ENCODE results near the gene ZSCAN30. TPM values are rescaled to one million over a fixed set of nuclear protein-coding genes. Genes with fewer than 3 reads are reported as not detected.

Gene ZSCAN30
- total RNA-seq, 2 donors from 2014 or later, result 12.8 to 18.7 TPM

DNA sequence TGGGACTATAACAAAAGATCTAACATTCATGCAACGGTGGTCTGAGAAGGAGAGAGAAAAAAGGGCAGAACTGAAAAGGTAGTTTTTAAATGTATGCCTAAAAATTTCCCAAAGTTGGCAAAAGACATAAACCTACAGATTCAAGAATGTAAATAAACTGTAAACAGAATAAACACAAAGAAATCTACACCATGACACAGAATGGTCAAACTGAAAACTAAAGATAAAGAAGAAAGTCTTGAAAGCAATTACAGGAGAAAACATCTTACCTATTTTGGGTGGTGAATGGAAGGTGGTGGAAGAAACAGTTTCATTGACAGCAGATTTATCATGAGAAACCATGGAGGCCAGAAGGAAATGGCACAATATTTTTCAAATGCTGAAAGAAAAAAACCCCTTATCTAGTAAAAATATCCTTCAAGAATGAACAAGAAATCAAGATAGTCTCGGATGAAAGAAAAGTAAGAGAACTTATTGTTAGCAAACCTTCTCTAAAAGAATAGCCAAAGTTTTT is 84.8 kb downstream of the ZSCAN30 start:
- Histone ChIP-seq H3K27ac (no peak overlapping the region), H3K4me3 (no peak overlapping the region), H3K36me3 (no peaks in the 10 kb centered on the region), H3K9me3 (peaks cover 0 to 8% of the 10 kb centered on the region in 2 donors), H3K4me1 (no peaks in the 10 kb centered on the region), H3K27me3 (no peaks in the 10 kb centered on the region)
- no peak for DNase-seq (ENCODE audit: low spot score)
- TF ChIP-seq, protein P1, sequence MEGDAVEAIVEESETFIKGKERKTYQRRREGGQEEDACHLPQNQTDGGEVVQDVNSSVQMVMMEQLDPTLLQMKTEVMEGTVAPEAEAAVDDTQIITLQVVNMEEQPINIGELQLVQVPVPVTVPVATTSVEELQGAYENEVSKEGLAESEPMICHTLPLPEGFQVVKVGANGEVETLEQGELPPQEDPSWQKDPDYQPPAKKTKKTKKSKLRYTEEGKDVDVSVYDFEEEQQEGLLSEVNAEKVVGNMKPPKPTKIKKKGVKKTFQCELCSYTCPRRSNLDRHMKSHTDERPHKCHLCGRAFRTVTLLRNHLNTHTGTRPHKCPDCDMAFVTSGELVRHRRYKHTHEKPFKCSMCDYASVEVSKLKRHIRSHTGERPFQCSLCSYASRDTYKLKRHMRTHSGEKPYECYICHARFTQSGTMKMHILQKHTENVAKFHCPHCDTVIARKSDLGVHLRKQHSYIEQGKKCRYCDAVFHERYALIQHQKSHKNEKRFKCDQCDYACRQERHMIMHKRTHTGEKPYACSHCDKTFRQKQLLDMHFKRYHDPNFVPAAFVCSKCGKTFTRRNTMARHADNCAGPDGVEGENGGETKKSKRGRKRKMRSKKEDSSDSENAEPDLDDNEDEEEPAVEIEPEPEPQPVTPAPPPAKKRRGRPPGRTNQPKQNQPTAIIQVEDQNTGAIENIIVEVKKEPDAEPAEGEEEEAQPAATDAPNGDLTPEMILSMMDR (IDR thresholded peaks at IDR 0.05), result no peak

DNA sequence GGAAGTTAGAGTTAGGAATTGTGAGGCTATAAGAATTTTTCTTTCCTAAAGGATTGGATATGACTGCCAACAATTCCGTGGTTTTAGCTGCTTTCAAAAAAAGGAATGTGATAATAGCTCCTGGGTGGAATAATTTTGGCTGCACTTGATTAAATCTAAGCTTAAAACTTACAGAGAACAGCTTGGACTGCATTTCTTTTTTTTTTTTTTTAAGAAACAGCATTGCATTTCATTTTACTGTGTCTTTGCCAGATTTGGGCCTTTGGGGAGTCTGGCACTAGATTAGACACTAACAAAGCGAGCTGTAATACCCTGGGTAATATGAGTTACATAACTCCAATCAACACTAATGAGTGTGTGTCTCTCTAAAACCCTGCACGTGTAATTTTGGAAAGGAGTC is 87.0 kb downstream of the ZSCAN30 start:
- no peaks in the 10 kb centered on the region for H3K36me3 ChIP-seq
- no peaks in the 10 kb centered on the region for H3K4me1 ChIP-seq
- no peak for DNase-seq (ENCODE audit: low spot score)
- TF ChIP-seq, protein P1 (IDR thresholded peaks at IDR 0.05), result no peak
- H3K4me3 ChIP-seq, result no peak overlapping the region
- H3K27me3 ChIP-seq, result no peaks in the 10 kb centered on the region
- H3K27ac ChIP-seq, result no peak overlapping the region
- peaks cover 0 to 8% of the 10 kb centered on the region in 2 donors for H3K9me3 ChIP-seq

DNA sequence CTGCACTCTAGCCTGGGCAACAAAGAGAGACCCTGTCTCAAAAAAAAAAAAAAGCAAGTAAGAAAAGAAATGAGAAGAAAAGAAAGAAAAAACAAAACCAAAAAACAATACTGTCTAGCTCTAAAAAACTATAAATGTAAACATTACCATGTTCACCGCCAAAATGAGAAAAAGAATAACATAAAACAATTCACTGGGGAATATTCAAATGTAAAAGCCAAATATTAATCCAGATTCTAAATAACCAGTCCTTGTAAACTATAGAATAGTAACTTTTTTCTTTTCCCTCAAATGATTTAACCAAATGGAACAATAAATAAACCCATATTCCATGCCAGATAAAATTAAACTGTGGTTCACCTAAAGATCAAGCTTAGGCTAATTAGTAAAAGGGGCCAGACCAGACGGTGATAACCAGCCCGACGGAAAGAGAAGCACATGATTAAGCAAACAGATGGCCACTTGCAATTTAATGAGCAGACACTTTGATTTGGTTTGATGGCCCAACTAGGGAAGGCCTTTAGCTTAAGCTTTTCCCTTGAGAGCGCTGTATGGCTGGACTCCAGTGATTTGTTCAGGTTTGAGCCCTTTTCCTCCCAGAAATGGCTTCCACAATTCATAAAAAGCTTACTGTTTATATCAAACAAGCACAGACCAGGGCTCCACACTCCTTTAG is 88.6 kb downstream of the ZSCAN30 start:
- DNase-seq (ENCODE audit: low spot score), result no peak
- H3K4me1 ChIP-seq, result no peaks in the 10 kb centered on the region
- no peaks in the 10 kb centered on the region for H3K27me3 ChIP-seq
- no peak overlapping the region for H3K4me3 ChIP-seq
- TF ChIP-seq, protein P1 (IDR thresholded peaks at IDR 0.05), result no peak
- no peaks in the 10 kb centered on the region for H3K36me3 ChIP-seq
- H3K9me3 ChIP-seq, result peaks cover 0 to 8% of the 10 kb centered on the region in 2 donors
- H3K27ac ChIP-seq, result no peak overlapping the region

Other genes starting within 250 kb of the ZSCAN30 start
- gene MAPRE2, start 248.8 kb downstream of the ZSCAN30 start, total RNA-seq, result 100 to 1,000 TPM; 107 to 133 TPM
- 10 to 100 TPM; 11.3 to 12.0 TPM for gene ZNF397, start 49.2 kb downstream of the ZSCAN30 start, total RNA-seq
- 10 to 100 TPM; 27.5 to 33.9 TPM for gene ZNF24, start 54.2 kb upstream of the ZSCAN30 start, total RNA-seq
- gene ZNF396, start 87.1 kb upstream of the ZSCAN30 start, total RNA-seq, result under 1 TPM; 0.30 to 0.94 TPM
- gene INO80C, start 207.7 kb upstream of the ZSCAN30 start, total RNA-seq, result 10 to 100 TPM; 11.1 to 13.9 TPM

Measured in right atrium auricular region (tissue), 2 donors.